NCI-H774 (cell line): ENCODE measurements around the gene DGKG.
A peak's percentile ranks its signal among the peaks of the same experiment; 100 is the strongest.

Source experiments
- DNase-seq: peaks from one replicate; lab custom pipeline; 2025; lab: John Stamatoyannopoulos, UW

The DGKG gene

GRCh38 chr3:186273586-186273985 lies 88.4 kb downstream of the DGKG start:
- DNase-seq = no peak

- no peak for DNase-seq
These were observed 91.3 kb downstream of the DGKG start for GRCh38 chr3:186270701-186271100.

GRCh38 chr3:186268616-186269448 lies 93.2 kb downstream of the DGKG start:
- no peak for DNase-seq

GRCh38 chr3:186267758-186268157 lies 94.3 kb downstream of the DGKG start:
- no peak for DNase-seq

DNA sequence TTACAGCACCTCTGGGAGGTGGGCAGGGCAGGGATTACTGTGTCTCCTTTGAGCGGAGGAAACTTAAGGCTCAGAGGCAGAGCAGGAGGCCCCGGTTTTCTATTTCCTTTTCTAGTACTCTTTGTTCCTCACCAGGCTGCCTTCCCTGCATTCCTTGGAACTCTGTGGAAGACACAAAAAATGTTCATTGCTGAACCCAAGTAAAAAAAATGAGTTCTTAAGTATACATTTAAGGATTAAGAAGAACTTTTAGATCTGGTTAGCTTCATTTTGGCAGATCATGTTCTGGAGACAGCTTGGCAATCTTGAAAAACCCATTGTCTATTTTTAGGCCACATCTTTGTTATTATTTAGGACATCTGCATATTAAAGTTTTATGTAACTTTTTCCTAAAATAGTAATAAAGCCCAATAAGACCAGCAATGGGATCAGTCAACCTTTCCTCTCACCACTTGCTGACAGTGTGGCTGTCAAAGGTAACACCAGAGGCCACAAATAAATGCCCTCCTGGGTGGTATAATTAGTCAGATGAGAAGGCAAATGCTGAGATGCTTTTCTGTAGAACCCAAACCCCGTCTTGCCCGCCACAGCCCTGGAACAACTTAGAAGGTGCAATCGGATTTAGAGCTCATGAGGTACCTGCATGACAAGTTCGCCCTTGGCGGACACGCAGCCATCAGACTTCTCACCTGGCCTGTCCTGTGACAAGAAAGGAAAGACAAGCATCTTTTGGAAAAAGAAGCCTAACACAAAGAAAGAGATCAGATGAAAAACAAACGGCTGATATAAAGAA lies 97.2 kb downstream of the DGKG start:
- DNase-seq = no peak

GRCh38 chr3:186261638-186262037 lies 100.4 kb downstream of the DGKG start:
- DNase-seq = no peak

- no peak for DNase-seq
These were observed 101.3 kb downstream of the DGKG start for GRCh38 chr3:186260726-186261125.

DNA sequence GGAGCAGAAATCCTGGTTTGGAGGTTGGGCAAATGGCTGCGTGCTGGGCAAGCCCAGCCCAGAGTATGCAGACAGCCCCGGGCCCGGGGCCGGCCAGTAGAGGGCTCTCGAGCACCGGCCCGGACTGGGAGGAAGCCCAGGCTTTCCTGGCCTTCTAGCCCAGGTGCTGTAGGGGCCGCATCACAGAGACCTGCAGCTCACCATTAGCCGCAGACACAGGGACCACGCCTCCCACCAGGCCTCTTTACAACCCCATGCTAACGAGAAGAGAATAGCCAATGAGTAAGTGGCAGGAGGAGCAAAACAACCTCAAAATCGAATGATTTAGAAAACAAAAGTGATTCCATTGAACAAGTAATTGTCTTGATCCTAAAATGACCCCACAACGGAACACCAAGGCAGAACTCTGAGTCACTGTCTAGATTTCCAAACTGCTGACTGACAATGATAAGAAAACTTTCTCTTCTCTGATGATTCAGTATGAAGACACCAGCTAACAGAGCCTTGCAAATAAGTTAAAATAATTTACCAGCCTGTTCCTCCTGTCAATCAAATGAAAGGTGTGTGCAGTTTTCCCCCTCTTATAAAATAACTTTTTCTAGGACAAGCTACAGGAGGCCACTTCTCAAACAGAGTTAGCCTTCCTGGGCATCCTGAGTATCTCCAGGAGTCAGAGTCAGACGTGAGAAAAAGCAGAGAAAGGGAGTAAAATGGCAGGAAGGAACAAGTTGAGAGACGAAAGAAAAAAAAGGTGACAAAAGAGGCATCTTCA lies 102.2 kb downstream of the DGKG start:
- DNase-seq = peak; percentile 65

GRCh38 chr3:186258968-186259367 lies 103.1 kb downstream of the DGKG start:
- no peak for DNase-seq

GRCh38 chr3:186257866-186258265 lies 104.2 kb downstream of the DGKG start:
- no peak for DNase-seq

DNA sequence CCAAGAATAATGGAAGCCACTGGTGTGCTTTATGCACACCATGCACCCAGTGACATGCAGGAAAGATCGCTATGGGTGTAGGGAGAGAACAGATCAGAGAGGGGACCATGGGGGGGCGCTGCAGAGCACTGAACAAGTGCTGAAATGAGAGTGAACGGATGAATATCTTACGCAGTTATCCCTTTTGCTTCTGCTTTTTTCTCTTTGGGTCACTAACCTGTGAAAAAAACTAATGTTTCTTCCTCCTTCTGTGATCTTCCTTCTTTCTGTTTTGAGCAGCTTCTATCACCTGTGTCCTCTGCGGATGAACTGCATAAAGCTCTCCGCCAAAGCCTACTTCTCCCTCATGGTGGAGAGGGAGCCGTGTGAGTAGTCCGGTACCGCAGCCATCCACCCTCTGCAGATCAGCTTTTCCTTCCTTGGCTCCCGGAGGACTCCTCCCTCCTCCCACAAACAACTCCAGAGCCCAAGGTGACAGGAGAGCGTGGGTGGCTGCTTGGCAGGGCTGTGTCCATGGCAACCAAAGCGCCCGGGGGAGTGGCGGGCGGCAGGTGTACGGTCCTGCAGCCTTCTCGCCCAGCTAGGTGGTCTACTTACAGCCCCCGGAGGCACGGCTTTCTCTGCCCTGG lies 106.2 kb downstream of the DGKG start:
- DNase-seq = no peak

GRCh38 chr3:186254676-186255650 lies 107.1 kb downstream of the DGKG start:
- no peak for DNase-seq

DNA sequence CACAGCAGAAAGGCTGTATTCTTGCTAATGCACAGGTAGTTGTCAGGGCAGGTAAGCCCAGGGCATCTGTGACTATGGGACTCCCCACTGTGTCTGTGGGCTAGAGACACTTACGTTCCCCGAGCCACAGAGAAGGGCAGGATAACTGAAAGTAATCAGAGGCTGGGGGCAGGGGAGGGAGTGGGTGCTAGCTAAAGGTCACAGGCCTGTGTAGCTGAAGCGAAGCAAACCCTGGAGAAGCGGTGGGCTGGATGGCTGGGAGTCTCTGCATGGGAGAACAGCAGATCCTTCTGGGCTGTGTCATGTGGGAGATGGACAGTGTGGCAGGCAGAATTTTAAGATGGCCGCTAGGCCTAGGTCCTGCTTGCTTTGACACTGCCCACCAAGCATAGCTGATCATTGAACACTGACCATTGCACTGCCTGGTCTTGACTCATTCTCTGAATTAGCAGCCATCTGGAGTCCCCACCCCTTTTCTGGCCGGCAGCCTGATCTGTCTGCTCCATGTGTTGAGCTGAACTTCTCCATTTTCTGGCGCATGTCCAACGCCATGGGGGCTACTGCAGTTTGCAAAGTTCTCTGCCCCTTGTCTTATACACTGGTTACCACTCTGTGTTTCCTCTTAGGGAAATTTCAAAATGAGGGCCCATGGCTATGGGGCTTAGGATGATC lies 110.0 kb downstream of the DGKG start:
- DNase-seq = no peak

- DNase-seq = no peak
These were observed 113.2 kb downstream of the DGKG start for GRCh38 chr3:186248850-186249249.

DNA sequence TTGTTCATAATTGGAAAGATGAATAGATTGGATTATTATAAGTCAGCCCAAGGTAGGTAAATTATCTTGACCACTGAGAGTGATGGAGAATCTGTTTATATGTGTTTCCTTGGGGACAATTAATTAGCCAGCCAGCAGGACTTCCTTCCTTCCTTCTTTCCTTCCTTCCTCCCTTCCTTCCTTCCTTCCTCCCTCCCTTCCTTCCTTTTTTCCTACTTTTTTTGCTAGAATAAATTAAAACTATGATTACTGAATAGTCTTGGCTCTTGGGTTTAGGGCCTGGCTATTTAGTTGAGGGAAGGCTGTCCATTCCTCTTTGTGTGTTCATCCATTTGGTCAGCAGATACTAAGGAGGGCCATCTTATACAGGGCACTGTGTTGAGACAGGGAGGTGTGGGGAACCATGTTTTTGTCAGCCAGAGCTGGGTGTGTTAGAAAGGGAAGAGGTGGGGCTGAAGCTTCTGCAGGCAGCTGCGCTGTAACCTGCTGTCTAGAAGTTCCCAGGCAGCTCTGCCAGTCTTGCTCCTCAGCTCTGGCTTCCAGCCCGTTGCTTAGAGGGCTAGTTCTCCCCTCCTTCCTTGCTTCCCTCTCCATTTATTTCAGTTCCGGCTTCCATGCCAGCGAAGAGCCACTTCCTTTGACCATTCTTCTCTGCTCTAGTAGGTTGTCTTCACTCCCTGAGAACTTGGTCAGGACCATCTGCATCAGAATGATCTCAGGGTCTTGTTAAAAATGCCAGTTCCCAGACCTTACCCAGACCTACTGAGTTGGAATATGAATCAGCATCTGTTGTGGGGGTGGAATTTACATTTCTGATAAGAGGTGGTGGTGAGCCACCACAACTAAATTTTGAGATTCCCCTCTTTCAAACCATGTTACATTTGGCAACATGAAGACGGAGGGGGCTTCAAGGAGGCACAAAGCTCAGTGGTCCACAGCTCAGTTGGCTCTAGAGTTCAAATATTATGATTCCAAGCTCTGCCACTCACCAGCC lies 113.9 kb downstream of the DGKG start:
- no peak for DNase-seq

GRCh38 chr3:186246941-186247340 lies 115.1 kb downstream of the DGKG start:
- no peak for DNase-seq

DNA sequence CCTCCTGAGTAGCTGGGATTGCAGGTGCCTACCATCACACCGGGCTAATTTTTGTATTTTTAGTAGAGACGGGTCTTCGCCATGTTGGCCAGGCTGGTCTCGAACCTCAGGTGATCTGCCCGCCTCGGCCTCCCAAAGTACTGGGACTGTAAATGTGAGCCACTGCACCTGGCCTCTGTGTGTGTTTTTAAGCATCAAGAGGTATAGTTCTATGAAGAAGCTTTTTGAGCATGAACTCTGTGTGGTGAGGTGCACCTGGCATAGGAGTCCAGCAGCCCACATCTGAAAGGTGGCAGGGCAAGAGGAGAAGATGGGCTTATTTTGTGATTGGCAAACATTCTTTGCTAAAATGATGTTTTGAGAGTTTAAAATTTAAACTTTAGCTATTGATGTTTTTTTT lies 118.0 kb downstream of the DGKG start:
- no peak for DNase-seq

DNA sequence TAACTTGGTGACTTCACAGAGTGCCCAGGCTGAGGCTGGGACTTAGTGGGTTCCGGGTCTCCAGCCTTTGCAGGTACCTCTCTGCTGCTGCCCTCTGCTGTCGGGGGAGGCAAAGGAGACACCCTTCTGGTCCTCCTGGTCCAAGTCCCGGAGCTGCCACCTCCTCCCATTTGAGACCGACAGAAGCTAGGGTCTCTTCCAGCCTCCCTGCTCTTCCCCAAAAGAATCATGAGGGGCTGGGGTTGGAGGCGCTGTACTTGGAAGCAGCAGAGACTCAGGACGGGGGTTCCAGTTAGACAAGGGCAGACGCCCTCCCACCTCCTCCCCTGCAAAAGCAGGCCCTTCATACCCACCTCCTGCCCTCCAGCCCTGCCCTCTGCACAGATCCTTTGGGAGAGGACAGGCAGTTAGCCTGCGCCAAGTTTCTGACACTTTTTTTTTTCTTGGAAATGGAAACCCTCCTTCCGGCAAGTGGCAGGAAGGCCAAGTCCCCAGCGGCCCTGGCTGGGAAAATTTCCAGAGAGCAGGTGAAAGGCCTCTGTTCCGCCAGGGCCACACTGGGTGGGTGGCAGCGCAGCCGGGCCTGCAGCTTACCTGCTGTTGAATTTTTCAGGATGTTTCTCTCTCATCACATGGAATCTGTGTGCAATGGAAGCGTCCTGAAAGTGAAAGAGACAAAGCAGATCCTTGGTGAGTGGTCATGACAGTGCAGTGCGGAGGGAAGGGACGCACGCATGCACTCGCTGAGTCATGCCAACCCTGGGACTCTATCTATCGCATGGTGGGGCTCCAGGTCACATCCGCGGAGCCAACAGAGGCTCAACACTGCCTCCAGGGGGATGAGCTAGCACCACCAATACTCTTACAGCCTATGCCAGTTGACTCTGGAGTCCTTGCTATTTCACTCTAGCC lies 119.9 kb downstream of the DGKG start:
- DNase-seq = no peak
